ENCODE measurements around the gene PDCD2.
"Not testable (repeated sequence)": the region's sequence is repeated elsewhere in the genome, so short reads cannot be mapped to it uniquely, and the experiment has no call there.

PDCD2 gene

DNA sequence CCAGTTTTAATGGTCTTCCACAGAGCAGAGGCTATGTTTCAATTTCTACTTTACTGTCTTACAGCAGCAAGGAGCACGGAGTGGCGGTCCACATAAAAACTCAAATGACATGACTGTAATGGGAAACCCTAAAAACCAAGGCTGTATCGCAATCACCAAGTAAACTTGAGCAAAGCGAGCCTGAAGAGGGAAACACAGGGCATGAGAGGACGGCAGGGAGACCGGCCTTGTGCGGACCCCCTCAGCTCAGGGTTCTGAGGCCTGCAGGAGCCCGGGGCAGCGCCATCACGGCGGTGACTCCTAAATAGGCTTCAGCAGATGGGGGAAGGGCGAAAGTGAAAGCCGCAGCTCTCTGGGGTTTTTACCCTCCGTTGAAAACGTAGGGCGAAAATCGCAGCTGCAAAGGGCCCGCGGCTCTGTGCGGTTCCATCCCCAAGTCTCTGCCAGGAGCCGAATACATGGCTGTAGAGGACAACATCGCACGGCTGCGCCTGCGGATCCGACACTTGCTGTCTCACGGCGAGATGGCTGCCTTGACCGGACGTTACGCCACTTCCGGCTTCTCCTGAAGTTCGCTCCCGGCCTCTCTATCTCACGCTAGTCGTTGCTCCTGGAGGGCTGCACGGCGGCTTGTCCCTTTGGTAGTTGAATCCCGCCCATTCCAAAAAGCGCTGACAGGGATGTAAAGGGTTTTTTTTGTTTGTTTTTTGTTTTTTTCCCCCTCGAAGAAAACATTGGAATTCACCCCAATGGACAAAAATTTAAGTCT lies 31.5 kb downstream of the PDCD2 start, which contains the start of gene PSMB1:
Gene PSMB1 (minus strand): TSS at position 543 of the 769 bp plus-strand sequence. CDS start 65 bp downstream, at position 478.
- DNase-seq (ENCODE audit: low spot score) = peak; percentile 93

DNA sequence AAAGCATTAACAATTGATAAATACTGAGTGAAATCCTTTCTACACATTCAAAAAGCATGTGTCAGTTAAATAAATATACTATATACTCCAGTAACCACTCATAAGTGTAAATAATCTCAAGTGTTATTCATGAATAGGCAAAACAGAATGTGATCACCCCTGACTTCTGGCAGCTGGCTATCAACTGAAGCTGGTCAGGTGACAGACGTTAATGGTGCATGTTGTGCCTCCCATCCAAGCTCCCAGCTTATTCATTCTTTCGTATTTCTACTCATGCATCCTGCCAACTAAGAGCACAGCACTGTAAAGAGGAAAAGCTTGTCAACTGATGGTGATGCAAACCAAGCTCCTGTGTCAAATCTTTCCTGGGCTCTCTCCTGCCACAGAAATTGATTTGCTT lies 39.0 kb downstream of the PDCD2 start:
- peak; percentile 9 for DNase-seq (ENCODE audit: low spot score)

DNA sequence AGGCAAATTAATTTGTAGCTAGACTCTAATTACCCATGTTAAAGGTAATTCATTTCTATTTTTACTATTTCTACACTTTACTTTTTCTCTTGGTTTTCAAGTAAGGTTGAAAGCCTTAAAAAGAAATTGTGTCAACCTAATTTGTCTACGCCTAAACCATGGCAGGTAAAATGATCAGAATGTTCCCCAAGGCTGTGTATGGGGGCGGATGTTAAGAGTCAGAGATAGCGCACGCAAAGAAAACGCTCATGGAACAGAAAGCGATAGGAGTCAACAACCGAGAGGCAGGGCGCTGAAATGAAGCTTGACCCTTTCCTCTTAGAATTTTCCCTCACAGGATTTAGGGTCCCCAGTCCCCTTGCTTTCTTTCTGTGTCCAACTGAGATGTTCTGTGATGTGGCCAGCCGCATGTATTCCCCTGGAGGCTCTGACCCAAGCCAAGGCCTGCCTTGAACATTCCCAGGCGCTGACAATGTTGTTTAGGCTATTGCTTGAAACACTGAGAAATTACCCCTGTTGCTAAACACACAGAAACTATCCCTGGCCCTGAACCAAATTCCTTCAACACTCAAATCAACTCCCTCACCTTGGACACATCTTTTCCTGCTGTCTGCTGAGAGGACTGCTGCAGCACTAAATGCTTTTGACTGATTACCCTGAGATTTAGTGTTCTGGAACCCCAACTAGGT lies 42.3 kb downstream of the PDCD2 start:
- no peak for DNase-seq (ENCODE audit: low spot score)

DNA sequence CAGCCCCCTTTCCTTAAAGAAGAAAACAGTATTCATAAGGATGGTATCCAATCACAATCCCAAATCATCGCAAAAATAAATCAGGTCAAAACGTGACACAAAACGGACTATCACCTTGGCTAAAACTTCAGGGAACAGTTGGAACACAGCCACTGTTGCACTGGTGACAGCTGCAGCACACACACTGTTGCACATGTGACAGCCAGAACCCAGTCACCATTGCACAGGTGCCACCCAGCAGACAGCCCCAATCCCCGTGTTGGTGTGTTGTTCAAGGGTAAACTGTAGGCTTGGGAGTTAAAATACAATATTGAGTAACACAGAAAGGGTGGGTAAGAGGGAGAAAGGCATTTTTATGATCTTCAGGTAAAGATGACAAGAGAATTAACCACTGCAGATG lies 47.1 kb downstream of the PDCD2 start:
- DNase-seq (ENCODE audit: low spot score) = no peak

DNA sequence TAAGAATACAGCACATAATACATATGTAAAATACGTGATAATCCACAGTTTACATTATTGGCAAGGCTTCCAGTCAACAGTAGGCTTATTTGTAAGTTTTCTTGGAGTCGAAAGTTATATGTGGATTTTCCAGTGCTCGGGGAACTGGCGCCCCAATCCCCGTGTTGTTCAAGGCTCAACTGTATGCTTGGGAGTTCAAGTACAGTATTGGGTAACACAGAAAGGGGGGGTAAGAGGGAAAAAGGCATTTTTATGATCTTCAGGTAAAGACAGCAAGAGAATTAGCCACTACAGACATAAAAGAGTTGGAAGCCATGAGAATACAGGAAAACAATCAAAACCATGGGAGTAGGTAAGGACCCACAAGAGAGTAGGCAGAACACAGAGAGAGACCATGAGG lies 47.8 kb downstream of the PDCD2 start:
- no peak for DNase-seq (ENCODE audit: low spot score)

DNA sequence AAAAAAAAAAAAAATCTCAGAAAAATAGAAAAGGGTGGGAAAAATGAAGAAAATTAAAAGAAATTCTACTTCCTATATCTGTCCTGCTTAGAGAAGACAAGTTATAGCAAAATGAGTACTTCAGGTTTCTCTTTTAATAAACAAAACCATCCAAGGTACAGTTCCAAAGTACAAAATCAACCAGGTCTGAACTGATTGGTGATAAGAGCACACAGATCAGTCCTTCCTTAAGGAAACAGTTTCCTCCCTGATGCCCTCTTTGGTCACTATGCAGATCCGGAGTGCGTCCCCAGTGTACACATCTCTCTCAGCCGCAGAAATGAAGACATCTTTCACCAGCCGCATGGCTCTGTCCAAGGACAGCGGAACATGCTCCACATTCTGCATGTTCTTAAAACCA lies 49.4 kb downstream of the PDCD2 start:
- DNase-seq (ENCODE audit: low spot score) = no peak

DNA sequence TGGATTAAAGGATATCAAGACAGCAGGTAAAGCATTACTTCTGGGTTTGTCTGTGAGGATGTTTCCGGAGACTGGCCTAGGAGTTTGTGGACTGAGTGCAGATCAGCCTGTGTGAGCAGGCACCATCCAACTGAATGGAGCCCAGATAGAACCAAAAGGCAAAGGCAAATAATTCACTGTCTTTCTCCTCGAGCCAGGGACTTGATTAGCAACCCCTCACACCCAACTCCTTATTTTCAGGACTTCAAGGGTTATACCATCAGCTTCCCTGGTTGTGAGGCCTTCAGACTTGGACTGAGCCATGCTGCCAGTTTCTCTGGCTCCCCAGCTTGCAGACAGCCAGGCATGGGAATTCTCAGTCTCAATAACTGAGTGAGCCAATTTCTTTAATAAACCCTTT lies 50.6 kb downstream of the PDCD2 start:
- DNase-seq (ENCODE audit: low spot score) = no peak

DNA sequence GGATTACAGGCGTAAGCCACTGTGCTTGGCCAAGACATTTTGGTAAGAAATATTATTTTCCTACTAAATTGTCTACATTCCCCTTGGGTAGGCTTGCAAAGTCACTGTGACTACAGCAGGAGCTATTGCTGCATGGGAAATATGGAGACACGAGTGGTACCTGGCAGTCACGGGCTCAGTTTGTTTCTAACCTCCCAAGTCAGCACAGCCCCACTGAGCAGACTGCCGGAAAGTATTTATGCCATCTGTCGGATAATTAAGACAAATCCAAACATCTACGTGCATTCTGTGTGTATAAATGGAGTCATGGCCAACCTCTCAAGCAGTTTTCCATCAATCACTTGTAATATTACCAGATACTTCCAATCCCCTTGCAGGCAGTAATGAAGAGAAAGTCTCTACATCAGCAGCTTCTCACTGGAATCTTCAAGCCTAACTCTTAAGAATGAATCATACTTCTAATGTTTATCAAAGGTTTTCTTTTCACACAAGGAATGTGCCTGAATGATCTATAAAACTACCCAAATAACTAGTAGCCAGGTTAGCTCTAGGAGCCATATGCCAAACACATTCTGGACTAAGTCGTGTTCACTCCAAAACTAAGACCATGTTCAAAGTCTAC lies 51.5 kb downstream of the PDCD2 start:
- DNase-seq (ENCODE audit: low spot score) = no peak

DNA sequence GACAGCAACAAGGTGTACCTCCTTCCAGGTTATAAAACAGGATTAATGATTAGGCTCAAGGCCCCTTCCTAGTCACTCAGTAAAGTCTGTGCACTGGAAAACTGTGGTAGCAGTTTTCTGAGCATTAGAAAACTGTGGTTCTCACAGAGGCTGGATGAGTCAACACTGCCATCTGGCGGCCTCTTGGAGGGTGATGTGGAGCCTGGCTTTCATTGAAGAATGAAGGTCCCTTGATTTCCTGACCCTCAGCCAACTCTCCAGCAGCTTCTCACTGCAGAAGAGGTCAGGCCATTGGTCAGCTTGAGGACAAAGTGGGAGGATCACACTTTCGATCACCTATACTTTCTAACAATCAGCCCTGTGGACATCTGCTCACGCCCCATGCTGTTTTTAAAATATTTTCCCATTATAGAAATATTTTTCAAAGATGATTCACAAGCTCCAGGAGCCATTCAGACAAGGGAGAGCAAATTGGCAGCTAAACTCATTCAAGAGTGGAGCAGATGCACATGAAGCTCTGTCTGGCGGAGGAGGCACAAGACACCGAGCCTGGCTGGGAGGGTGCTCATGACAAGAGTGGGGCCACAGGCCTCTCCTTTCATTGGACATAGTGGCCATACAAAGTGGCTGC lies 54.5 kb downstream of the PDCD2 start:
- peak; percentile 70 for DNase-seq (ENCODE audit: low spot score)

DNA sequence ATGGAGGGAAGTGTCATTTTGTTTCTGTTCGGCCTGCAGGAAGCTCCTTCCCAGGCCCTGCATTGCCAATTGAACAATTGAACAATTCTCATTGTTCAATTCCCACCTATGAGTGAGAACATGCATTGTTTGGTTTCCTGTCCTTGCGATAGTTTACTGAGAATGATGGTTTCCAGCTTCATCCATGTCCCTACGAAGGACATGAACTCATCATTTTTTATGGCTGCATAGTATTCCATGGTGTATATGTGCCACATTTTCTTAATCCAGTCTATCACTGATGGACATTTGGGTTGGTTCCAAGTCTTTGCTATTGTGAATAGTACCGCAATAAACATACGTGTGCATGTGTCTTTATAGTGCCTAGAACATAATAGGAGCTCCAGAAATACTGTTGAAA lies 56.4 kb downstream of the PDCD2 start:
- DNase-seq (ENCODE audit: low spot score) = not testable (repeated sequence)

DNA sequence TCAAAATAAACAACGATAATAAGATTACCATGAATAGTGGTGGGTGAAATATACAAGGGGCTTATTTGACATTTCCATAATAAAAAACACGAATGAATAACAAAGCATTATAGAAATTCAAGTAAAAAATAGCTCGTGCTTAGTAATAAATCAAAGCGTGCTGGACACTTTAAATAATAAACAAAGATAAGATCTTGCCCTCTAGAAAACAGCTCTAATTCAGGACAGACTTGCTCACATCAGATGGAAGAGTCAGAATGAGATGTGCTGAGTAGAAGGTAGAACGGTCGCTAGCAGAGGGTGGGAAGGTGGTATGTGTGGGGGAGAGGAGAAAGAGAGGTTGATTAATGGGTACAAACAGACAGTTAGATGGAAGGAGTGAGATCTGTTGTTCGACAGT lies 58.6 kb downstream of the PDCD2 start:
- no peak for DNase-seq (ENCODE audit: low spot score)

All from kidney tubule cell (primary cell).